22Rv1 (cell line): Measurements from ENCODE around the gene ME3.

Source experiments
- ZFX ChIP-seq: fragments of 450-650 bp; IDR thresholded peaks from 2 replicates; pipeline ENCODE4 v1.6.1; 2017; ENCODE audit warnings: antibody characterized with exemption, borderline replicate concordance
- TF ChIP-seq, protein P1 (sequence below): fragments of 450-650 bp; IDR thresholded peaks from 2 replicates; pipeline ENCODE4 v1.5.1; 2017; ENCODE audit warnings: mild to moderate bottlenecking

DNA sequence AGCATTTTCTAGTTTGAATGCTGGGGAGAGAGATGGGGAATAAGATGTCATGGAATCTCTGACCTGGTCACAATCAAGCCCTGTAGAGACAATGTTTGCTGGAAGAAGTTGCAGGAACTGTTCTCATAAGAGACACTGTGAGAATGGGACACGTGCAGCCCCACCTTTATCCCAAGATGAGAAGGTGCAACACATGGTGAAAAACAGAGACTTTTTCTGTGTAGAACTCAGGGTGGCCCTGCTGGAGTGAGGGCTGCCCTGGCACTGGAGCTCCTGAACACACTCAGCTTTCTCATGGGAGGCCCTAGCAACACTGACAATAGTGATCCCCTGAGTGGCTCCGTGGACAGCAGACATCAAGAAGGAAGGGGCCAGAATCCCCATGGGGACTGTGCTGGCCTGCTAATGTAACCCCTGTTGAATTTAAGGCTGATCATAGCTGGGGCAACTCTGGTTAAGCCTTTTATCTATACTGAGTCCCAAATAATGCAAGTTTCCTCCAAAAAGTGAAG, 106.6 kb downstream of the ME3 start:
- no peak for TF ChIP-seq ZFX
- TF ChIP-seq, protein P1, sequence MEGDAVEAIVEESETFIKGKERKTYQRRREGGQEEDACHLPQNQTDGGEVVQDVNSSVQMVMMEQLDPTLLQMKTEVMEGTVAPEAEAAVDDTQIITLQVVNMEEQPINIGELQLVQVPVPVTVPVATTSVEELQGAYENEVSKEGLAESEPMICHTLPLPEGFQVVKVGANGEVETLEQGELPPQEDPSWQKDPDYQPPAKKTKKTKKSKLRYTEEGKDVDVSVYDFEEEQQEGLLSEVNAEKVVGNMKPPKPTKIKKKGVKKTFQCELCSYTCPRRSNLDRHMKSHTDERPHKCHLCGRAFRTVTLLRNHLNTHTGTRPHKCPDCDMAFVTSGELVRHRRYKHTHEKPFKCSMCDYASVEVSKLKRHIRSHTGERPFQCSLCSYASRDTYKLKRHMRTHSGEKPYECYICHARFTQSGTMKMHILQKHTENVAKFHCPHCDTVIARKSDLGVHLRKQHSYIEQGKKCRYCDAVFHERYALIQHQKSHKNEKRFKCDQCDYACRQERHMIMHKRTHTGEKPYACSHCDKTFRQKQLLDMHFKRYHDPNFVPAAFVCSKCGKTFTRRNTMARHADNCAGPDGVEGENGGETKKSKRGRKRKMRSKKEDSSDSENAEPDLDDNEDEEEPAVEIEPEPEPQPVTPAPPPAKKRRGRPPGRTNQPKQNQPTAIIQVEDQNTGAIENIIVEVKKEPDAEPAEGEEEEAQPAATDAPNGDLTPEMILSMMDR = no peak
